ENCODE results near the gene CLIP1.

- TF ChIP-seq CTCF (IDR thresholded peaks at IDR 0.05) (no peak), POLR2A (IDR thresholded peaks at IDR 0.05) (no peak)
Observed at GRCh38 chr12:122250536-122250935, 171.9 kb downstream of the CLIP1 start.

All from esophagus squamous epithelium (tissue), 4 donors.